K562 (cell line): ENCODE results near the gene CST7. TPM values are rescaled to one million over a fixed set of nuclear protein-coding genes. Genes with fewer than 3 reads are reported as not detected.

Source experiments
- ATAC-seq: fragments of 200-7000 bp; cut with Tn5 transposase; 3 replicates; pipeline ENCODE4 v1.9.1; 2020; ENCODE audit warnings: moderate library complexity
- BruUV-seq: library from RNA; stranded (reverse); fragments of 400-500 nt; replicated peaks from 2 replicates; lab custom pipeline; 2021; lab: Mats Ljungman, UMichigan
- CTCF ChIA-PET: fragments of 300-600 bp; formaldehyde crosslinking; extraction: SDS; loops from one replicate; lab custom pipeline; 2021; ENCODE audit warnings: low intra/inter-chr PET ratio; lab: Yijun Ruan, JAX
- POLR2A ChIA-PET: fragments of 300-600, 350-650 bp; sonication (Branson Sonifier 250); formaldehyde crosslinking; extraction: SDS; loops from one replicate; lab custom pipeline; 2021; ENCODE audit warnings: antibody characterized with exemption, inconsistent platforms; lab: Yijun Ruan, JAX
- DNase-seq, 4 experiments: peaks; one replicate each; pipeline versions ENCODE4 v3.0.0 to v3.0.0-alpha.2; 2011 to 2018; ENCODE audit warnings: low spot score in 3 of 4, mixed read lengths in 3 of 4; ENCODE audit errors: extremely low read depth in 1 of 4
- FAIRE-seq: peaks from 2 replicates; lab custom pipeline; 2011; peaks lifted over from hg19 to GRCh38; lab: Jason Lieb, UNC
- H2AFZ ChIP-seq: 2 replicates; pipeline ENCODE4 v1.6.0; 2011; ENCODE audit warnings: low read depth, low read length, control low read depth, inconsistent platforms
- H3K27ac ChIP-seq: fragments of 200-600 bp; 3 replicates; pipeline ENCODE4 v1.8.0; 2011; ENCODE audit warnings: low read depth, mild to moderate bottlenecking, control low read depth, inconsistent platforms, low read length, moderate library complexity, mixed read lengths; ENCODE audit errors: extremely low read depth
- H3K27me3 ChIP-seq, 2 experiments: fragments of 300-600 bp in 1 of 2; 2 replicates in 1 of 2; 3 replicates in 1 of 2; pipeline versions ENCODE4 v1.6.0 to v1.8.0; 2011; ENCODE audit warnings: inconsistent platforms in 2 of 2, low read length in 2 of 2, mild to moderate bottlenecking in 1 of 2, mixed read lengths in 1 of 2, moderate library complexity in 1 of 2; ENCODE audit not compliant: control insufficient read depth in 2 of 2, insufficient read depth in 2 of 2
- H3K36me3 ChIP-seq: fragments of 300-600 bp; 3 replicates; pipeline ENCODE4 v1.8.0; 2011; ENCODE audit warnings: mild to moderate bottlenecking, low read length, inconsistent platforms; ENCODE audit not compliant: control insufficient read depth, insufficient read depth
- H3K4me1 ChIP-seq, 2 experiments: fragments of 200-600 bp in 1 of 2; replicated peaks in 1 of 2; 2 replicates in 1 of 2; 3 replicates in 1 of 2; pipeline versions ENCODE4 v1.5.1 to v1.8.0; 2011; ENCODE audit warnings: inconsistent platforms in 2 of 2, low read length in 2 of 2, mild to moderate bottlenecking in 1 of 2, mixed read lengths in 1 of 2, moderate library complexity in 1 of 2; ENCODE audit not compliant: control insufficient read depth in 2 of 2, insufficient read depth in 2 of 2
- H3K4me2 ChIP-seq: 2 replicates; pipeline ENCODE4 v1.6.1; 2011; ENCODE audit warnings: low read length, control low read depth, inconsistent platforms, mixed read lengths; ENCODE audit not compliant: insufficient read depth
- H3K4me3 ChIP-seq: fragments of 200-600 bp; sonication (generic), shearing (Covaris generic); 2 replicates; pipeline ENCODE4 v1.5.1; 2016; ENCODE audit warnings: control low read depth, inconsistent platforms
- H3K79me2 ChIP-seq: fragments of 200-600 bp; 3 replicates; pipeline ENCODE4 v1.8.0; 2011; ENCODE audit warnings: low read length, inconsistent platforms; ENCODE audit not compliant: control insufficient read depth, insufficient read depth
- H3K9ac ChIP-seq, 2 experiments: 2 replicates each; pipeline versions ENCODE4 v1.6.0 to v1.6.1; 2011; ENCODE audit warnings: low read depth in 2 of 2, low read length in 2 of 2, control low read depth in 1 of 2, inconsistent platforms in 1 of 2, mild to moderate bottlenecking in 1 of 2, mixed read lengths in 1 of 2; ENCODE audit not compliant: insufficient read depth in 1 of 2
- H3K9me1 ChIP-seq: one replicate; pipeline ENCODE4 v1.6.0; 2011; ENCODE audit warnings: inconsistent platforms, mild to moderate bottlenecking, low read length, moderate library complexity; ENCODE audit not compliant: control insufficient read depth, insufficient read depth
- H3K9me3 ChIP-seq: replicated peaks from 2 replicates; pipeline ENCODE4 v1.5.1; 2011; ENCODE audit warnings: low read depth, low read length, inconsistent platforms; ENCODE audit not compliant: control insufficient read depth, insufficient read depth
- H4K20me1 ChIP-seq: replicated peaks from 2 replicates; pipeline ENCODE4 v1.6.1; 2011; ENCODE audit warnings: low read length, inconsistent platforms, mixed read lengths; ENCODE audit not compliant: control insufficient read depth, insufficient read depth
- CEBPB ChIP-seq: fragments of 450-650 bp; IDR thresholded peaks from 2 replicates; pipeline ENCODE4 v1.6.1; 2016; ENCODE audit warnings: missing genetic modification characterization, missing compliant biosample characterization
- E2F3 ChIP-seq: fragments of 250-450 bp; sonication (Bioruptor Pico); IDR thresholded peaks from 2 replicates; pipeline ENCODE4 v1.4.0; 2020; ENCODE audit warnings: mild to moderate bottlenecking
- HDAC1 ChIP-seq, 2 experiments: fragments of 450-650 bp; IDR thresholded peaks; 2 replicates each; pipeline ENCODE4 v1.6.1; 2016 to 2017; ENCODE audit warnings: inconsistent platforms in 1 of 2, mild to moderate bottlenecking in 1 of 2, moderate library complexity in 1 of 2
- HDAC3 ChIP-seq: fragments of 450-650 bp; IDR thresholded peaks from 2 replicates; pipeline ENCODE4 v1.6.1; 2018; ENCODE audit warnings: borderline replicate concordance, mild to moderate bottlenecking, moderate library complexity; ENCODE audit not compliant: partially characterized antibody
- ILK ChIP-seq: fragments of 450-650 bp; IDR thresholded peaks from 2 replicates; pipeline ENCODE4 v1.6.1; 2016; ENCODE audit warnings: missing genetic modification characterization, low read depth, mild to moderate bottlenecking, missing compliant biosample characterization, moderate library complexity, borderline replicate concordance
- KDM2B ChIP-seq: fragments of 250-450 bp; sonication (Bioruptor Pico); IDR thresholded peaks from 2 replicates; pipeline ENCODE4 v1.8.0; 2021; ENCODE audit warnings: mild to moderate bottlenecking, moderate library complexity
- KLF1 ChIP-seq: fragments of 450-650 bp; IDR thresholded peaks from 2 replicates; pipeline ENCODE4 v1.6.1; 2016; ENCODE audit warnings: missing genetic modification characterization, missing compliant biosample characterization
- KLF6 ChIP-seq: fragments of 250-450 bp; sonication (Bioruptor Pico); IDR thresholded peaks from 2 replicates; pipeline ENCODE4 v1.4.0; 2020; ENCODE audit warnings: mild to moderate bottlenecking, moderate library complexity, borderline replicate concordance
- MTF1 ChIP-seq: fragments of 250-450 bp; sonication (Bioruptor Pico); IDR thresholded peaks from 2 replicates; pipeline ENCODE4 v1.9.0; 2021; ENCODE audit warnings: moderate library complexity, mild to moderate bottlenecking, inconsistent platforms, borderline replicate concordance
- NBN ChIP-seq: fragments of 450-650 bp; IDR thresholded peaks from 2 replicates; pipeline ENCODE4 v1.6.1; 2016; ENCODE audit warnings: low read depth, mild to moderate bottlenecking
- POLR2G ChIP-seq: fragments of 200-400 bp; formaldehyde crosslinking; IDR thresholded peaks from 2 replicates; pipeline ENCODE4 v1.6.1; 2017; ENCODE audit warnings: low read depth, mild to moderate bottlenecking, antibody characterized with exemption, low read length, moderate library complexity
- POLR2H ChIP-seq: IDR thresholded peaks from 2 replicates; pipeline ENCODE4 v1.6.1; 2016; ENCODE audit warnings: missing genetic modification characterization, low read depth, mild to moderate bottlenecking, control low read depth, missing compliant biosample characterization, moderate library complexity
- ZNF174 ChIP-seq: fragments of 250-450 bp; sonication (Bioruptor Pico); IDR thresholded peaks from 2 replicates; pipeline ENCODE4 v1.4.0; 2020; ENCODE audit warnings: mild to moderate bottlenecking
- ZNF3 ChIP-seq: fragments of 250-450 bp; sonication (Bioruptor Pico); IDR thresholded peaks from 2 replicates; pipeline ENCODE4 v1.5.0; 2021; ENCODE audit warnings: mild to moderate bottlenecking, moderate library complexity
- ZNF707 ChIP-seq: fragments of 250-450 bp; sonication (Bioruptor Pico); conservative IDR thresholded peaks from 2 replicates; pipeline ENCODE4 v1.8.0; 2022; ENCODE audit warnings: inconsistent platforms, mild to moderate bottlenecking, moderate library complexity
- WGBS: fragments of 100-300 bp; shearing (Covaris generic); methylation state at CpG from one replicate; pipeline ENCODE4 v1.1.6; 2016; ENCODE audit warnings: low coverage, mixed read lengths; ENCODE audit not compliant: insufficient coverage; ENCODE audit errors: missing lambda C conversion rate; 5-methylcytosine and 5-hydroxymethylcytosine counted together
- in situ Hi-C: fragments of 300-500 bp; cut with MboI; formaldehyde crosslinking; loops from 4 replicates; pipeline ENCODE4 v1.15.0; 2018; ENCODE audit warnings: inconsistent platforms, mixed read lengths
- intact Hi-C: fragments of 100-400 bp; cut with micrococcal nuclease; formaldehyde crosslinking; loops from 2 replicates; pipeline ENCODE4 v1.14.2; 2022
- polyA plus RNA-seq, 8 experiments: library from polyadenylated mRNA; depleted of rRNA in 4 of 8; stranded (reverse) in 5 of 8; unstranded in 3 of 8; fragments of >200 nt; fragmentation: Nextera tagmentation in 2 of 8; fragmentation: Illumina TruSeq in 1 of 8; extraction: Ambion mirVana in 2 of 8; extraction: Trizol in 1 of 8; gene quantifications; 2 replicates each; pipeline versions ENCODE4 v1.2.1 to v1.2.3, GENCODE V29; 2011 to 2014; ENCODE audit warnings: inconsistent platforms in 1 of 8, missing spikeins in 1 of 8
- total RNA-seq, 7 experiments: library from RNA; depleted of rRNA in 6 of 7; stranded (reverse); fragments of >200 nt in 6 of 7; fragmentation: Illumina TruSeq in 2 of 7; extraction: Trizol in 2 of 7; gene quantifications; 2 replicates each; pipeline versions ENCODE4 v1.2.1 to v1.2.3, GENCODE V29; 2011 to 2021; ENCODE audit warnings: low replicate concordance in 1 of 7
- TF ChIP-seq, protein P1 (sequence below): fragments of 250-450 bp; sonication (Bioruptor Pico); IDR thresholded peaks from 2 replicates; pipeline ENCODE4 v1.4.0; 2020
- TF ChIP-seq, protein P2 (sequence below): sonication (generic); formaldehyde crosslinking; IDR thresholded peaks from 2 replicates; pipeline ENCODE4 v1.8.1; 2023; ENCODE audit warnings: mild to moderate bottlenecking, missing genetic modification reagents

CST7 gene
- total and polyA plus RNA-seq, 9 of the 15 experiments (the other 6 are each of a cell fraction or from before 2014, with no cell fraction given): not detected

DNA sequence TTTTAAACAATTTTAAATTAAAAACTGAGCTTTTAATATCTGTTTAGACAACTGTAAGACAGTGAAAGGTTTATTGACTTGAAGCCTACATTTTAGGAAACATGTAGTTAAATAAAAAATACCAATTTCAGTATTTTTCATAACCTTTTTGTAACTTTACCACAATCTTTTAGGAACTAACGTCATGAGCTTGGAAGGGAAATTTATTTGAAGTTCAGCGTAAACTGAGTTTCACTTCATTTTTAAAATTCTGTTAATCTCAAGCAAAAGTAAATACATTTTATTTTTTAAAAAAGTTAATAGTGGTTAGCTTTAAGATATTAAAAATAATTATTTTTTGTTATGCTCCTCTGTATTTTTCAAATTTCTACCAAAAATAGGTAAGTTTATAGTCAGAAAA is 5.5 kb downstream of the CST7 start:
- peaks cover 0 to 6% of the 10 kb centered on the region in 2 experiments; a peak in 3 of 5 replicates for H3K4me1 ChIP-seq
- H3K4me3 ChIP-seq: no peak overlapping the region
- in situ Hi-C loops (no loop called here), intact Hi-C loops (no loop called here)
- DNase-seq (no peak), ATAC-seq (no peak), FAIRE-seq (no peak)
- no peaks in the 10 kb centered on the region; a peak in 1 of 5 replicates for H3K27me3 ChIP-seq
- no TSS peak for BruUV-seq
- WGBS: 85% methylated on average over 2 of the region's 2 CpGs
- H3K9me1 ChIP-seq: no peaks in the 10 kb centered on the region
- H2AFZ ChIP-seq: no peak overlapping the region
- no peaks in the 10 kb centered on the region for H3K9me3 ChIP-seq
- no peaks in the 10 kb centered on the region for H3K36me3 ChIP-seq
- ChIA-PET CTCF (no interaction called here), POLR2A (no interaction called here)
- H3K9ac ChIP-seq: no peak overlapping the region
- H3K79me2 ChIP-seq: no peaks in the 10 kb centered on the region
- H3K4me2 ChIP-seq: no peak overlapping the region
- no peaks in the 10 kb centered on the region for H4K20me1 ChIP-seq
- H3K27ac ChIP-seq: no peak overlapping the region
- TF ChIP-seq, protein P1, sequence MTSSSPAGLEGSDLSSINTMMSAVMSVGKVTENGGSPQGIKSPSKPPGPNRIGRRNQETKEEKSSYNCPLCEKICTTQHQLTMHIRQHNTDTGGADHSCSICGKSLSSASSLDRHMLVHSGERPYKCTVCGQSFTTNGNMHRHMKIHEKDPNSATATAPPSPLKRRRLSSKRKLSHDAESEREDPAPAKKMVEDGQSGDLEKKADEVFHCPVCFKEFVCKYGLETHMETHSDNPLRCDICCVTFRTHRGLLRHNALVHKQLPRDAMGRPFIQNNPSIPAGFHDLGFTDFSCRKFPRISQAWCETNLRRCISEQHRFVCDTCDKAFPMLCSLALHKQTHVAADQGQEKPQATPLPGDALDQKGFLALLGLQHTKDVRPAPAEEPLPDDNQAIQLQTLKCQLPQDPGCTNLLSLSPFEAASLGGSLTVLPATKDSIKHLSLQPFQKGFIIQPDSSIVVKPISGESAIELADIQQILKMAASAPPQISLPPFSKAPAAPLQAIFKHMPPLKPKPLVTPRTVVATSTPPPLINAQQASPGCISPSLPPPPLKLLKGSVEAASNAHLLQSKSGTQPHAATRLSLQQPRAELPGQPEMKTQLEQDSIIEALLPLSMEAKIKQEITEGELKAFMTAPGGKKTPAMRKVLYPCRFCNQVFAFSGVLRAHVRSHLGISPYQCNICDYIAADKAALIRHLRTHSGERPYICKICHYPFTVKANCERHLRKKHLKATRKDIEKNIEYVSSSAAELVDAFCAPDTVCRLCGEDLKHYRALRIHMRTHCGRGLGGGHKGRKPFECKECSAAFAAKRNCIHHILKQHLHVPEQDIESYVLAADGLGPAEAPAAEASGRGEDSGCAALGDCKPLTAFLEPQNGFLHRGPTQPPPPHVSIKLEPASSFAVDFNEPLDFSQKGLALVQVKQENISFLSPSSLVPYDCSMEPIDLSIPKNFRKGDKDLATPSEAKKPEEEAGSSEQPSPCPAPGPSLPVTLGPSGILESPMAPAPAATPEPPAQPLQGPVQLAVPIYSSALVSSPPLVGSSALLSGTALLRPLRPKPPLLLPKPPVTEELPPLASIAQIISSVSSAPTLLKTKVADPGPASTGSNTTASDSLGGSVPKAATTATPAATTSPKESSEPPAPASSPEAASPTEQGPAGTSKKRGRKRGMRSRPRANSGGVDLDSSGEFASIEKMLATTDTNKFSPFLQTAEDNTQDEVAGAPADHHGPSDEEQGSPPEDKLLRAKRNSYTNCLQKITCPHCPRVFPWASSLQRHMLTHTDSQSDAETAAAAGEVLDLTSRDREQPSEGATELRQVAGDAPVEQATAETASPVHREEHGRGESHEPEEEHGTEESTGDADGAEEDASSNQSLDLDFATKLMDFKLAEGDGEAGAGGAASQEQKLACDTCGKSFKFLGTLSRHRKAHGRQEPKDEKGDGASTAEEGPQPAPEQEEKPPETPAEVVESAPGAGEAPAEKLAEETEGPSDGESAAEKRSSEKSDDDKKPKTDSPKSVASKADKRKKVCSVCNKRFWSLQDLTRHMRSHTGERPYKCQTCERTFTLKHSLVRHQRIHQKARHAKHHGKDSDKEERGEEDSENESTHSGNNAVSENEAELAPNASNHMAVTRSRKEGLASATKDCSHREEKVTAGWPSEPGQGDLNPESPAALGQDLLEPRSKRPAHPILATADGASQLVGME (CRISPR knock-in tag): no peak
- no peak for TF ChIP-seq KDM2B
- no peak for TF ChIP-seq ZNF3 (CRISPR knock-in tag)
- TF ChIP-seq HDAC1 (IDR thresholded peaks at IDR 0.05): no peak
- no peak for TF ChIP-seq NBN
- no peak for TF ChIP-seq KLF1
- TF ChIP-seq HDAC3: no peak
- no peak for TF ChIP-seq ILK (tag)
- no peak for TF ChIP-seq KLF6 (CRISPR knock-in tag)
- no peak for TF ChIP-seq CEBPB (tag)
- TF ChIP-seq MTF1: no peak
- TF ChIP-seq, protein P2, sequence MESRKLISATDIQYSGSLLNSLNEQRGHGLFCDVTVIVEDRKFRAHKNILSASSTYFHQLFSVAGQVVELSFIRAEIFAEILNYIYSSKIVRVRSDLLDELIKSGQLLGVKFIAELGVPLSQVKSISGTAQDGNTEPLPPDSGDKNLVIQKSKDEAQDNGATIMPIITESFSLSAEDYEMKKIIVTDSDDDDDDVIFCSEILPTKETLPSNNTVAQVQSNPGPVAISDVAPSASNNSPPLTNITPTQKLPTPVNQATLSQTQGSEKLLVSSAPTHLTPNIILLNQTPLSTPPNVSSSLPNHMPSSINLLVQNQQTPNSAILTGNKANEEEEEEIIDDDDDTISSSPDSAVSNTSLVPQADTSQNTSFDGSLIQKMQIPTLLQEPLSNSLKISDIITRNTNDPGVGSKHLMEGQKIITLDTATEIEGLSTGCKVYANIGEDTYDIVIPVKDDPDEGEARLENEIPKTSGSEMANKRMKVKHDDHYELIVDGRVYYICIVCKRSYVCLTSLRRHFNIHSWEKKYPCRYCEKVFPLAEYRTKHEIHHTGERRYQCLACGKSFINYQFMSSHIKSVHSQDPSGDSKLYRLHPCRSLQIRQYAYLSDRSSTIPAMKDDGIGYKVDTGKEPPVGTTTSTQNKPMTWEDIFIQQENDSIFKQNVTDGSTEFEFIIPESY (CRISPR knock-in tag): no peak
- TF ChIP-seq POLR2G: no peak
- TF ChIP-seq ZNF707 (CRISPR knock-in tag): no peak
- no peak for TF ChIP-seq E2F3 (CRISPR knock-in tag)
- no peak for TF ChIP-seq ZNF174 (CRISPR knock-in tag)
- TF ChIP-seq POLR2H (tag): no peak
